ENCODE results near the gene CACNA1C. TPM values are rescaled to one million over a fixed set of nuclear protein-coding genes. Genes with fewer than 3 reads are reported as not detected.

CACNA1C gene
- total and polyA plus RNA-seq, 10 of the 15 experiments (the other 5 are each of a cell fraction or from before 2014, with no cell fraction given), result under 0.01 to 0.15 (median 0.09) TPM; not detected in 5

GRCh38 chr12:2338991-2339431 is 286.2 kb downstream of the CACNA1C start:
- ATAC-seq (no peak), FAIRE-seq (no peak), DNase-seq (ENCODE audit: low read depth, low spot score) (no peak)
- Histone ChIP-seq H3K4me3 (no peak overlapping the region), H3K4me2 (ENCODE audit: control insufficient read depth, insufficient read depth) (no peak overlapping the region), H3K9ac (ENCODE audit: control insufficient read depth, insufficient read depth, low read length) (no peak overlapping the region), H3K27ac (ENCODE audit: control insufficient read depth, insufficient read depth) (no peak overlapping the region), H3K9me3 (replicated peaks; ENCODE audit: control insufficient read depth, insufficient read depth, low read length) (no peaks in the 10 kb centered on the region), H3K27me3 (replicated peaks in 1 of 2; ENCODE audit: control insufficient read depth in 2 of 2, insufficient read depth in 2 of 2, low read length in 1 of 2) (no peaks in the 10 kb centered on the region), H3K4me1 (ENCODE audit: control insufficient read depth, insufficient read depth, low read length) (peaks cover 25% of the 10 kb centered on the region), H3K79me2 (ENCODE audit: control insufficient read depth, insufficient read depth, low read length) (no peaks in the 10 kb centered on the region), H4K20me1 (ENCODE audit: control insufficient read depth, insufficient read depth) (no peaks in the 10 kb centered on the region), H2AFZ (ENCODE audit: control insufficient read depth, low read depth, low read length) (no peak overlapping the region), H3K36me3 (ENCODE audit: control insufficient read depth in 2 of 2, insufficient read depth in 2 of 2, low read length in 1 of 2) (no peaks in the 10 kb centered on the region)
- in situ Hi-C loops (cut with MboI), result no loop called here
- intact Hi-C loops (cut with micrococcal nuclease; ENCODE audit: unreplicated experiment), result no loop called here
- CTCF ChIA-PET, result interaction anchor here (1.2 kb wide), 1 partner anchor 56 kb away, joined by 3 read pairs; no protein-coding TSS in a partner anchor
- POLR2A ChIA-PET, result no interaction called here
- SMC1A ChIA-PET (ENCODE audit: uncharacterized antibody, unreplicated experiment), result no interaction called here
- WGBS (ENCODE audit: insufficient coverage, insufficient replicate concordance, low lambda C conversion rate, missing lambda C conversion rate), result 85% methylated on average over 5 of the region's 5 CpGs
- no TSS peak for BruUV-seq (replicated peaks)
- RAD21 ChIA-PET (ENCODE audit: unreplicated experiment), result no interaction called here
- no peak for TF ChIP-seq POU2F2 (IDR thresholded peaks at IDR 0.05; ENCODE audit: borderline replicate concordance, low read depth, low read length)
- no peak for TF ChIP-seq ZNF274 (IDR thresholded peaks at IDR 0.05; ENCODE audit: insufficient read depth, insufficient read length)
- no peak for TF ChIP-seq NR2F1 (conservative IDR thresholded peaks at IDR 0.05)
- TF ChIP-seq LARP7 (IDR thresholded peaks at IDR 0.05), result no peak
- no peak for TF ChIP-seq IRF3 (IDR thresholded peaks at IDR 0.05)
- TF ChIP-seq YY1 (IDR thresholded peaks at IDR 0.05; ENCODE audit: low read depth, low read length), result no peak
- no peak for TF ChIP-seq BACH1 (IDR thresholded peaks at IDR 0.05; ENCODE audit: borderline replicate concordance)
- no peak for TF ChIP-seq PKNOX1 (IDR thresholded peaks at IDR 0.05)
- TF ChIP-seq CHD1 (IDR thresholded peaks at IDR 0.05; ENCODE audit: low read depth, low read length), result no peak
- TF ChIP-seq PML (IDR thresholded peaks at IDR 0.05; ENCODE audit: low read length), result no peak
- TF ChIP-seq SKIL (IDR thresholded peaks at IDR 0.05; ENCODE audit: low read depth, poor library complexity, severe bottlenecking), result no peak
- no peak for TF ChIP-seq EZH2 (IDR thresholded peaks at IDR 0.05; ENCODE audit: borderline replicate concordance, control insufficient read depth, low read depth, low read length)
- no peak for TF ChIP-seq CUX1 (IDR thresholded peaks at IDR 0.05; ENCODE audit: insufficient replicate concordance, low read depth, low read length)
- TF ChIP-seq SPI1 (IDR thresholded peaks at IDR 0.05; ENCODE audit: borderline replicate concordance, insufficient read depth, low read depth, low read length), result no peak
- no peak for TF ChIP-seq KLF5 (IDR thresholded peaks at IDR 0.05; ENCODE audit: partially characterized antibody)
- TF ChIP-seq ZZZ3 (IDR thresholded peaks at IDR 0.05; ENCODE audit: control insufficient read depth, insufficient read length, low read depth), result no peak
- TF ChIP-seq SUZ12 (IDR thresholded peaks at IDR 0.05; ENCODE audit: unreplicated experiment), result no peak

Data from GM12878 (cell line).